GM12878 (cell line): Measurements from ENCODE around the gene SCIN. TPM values are rescaled to one million over a fixed set of nuclear protein-coding genes. Genes with fewer than 3 reads are reported as not detected.
"Not testable (repeated sequence)": the region's sequence is repeated elsewhere in the genome, so short reads cannot be mapped to it uniquely, and the experiment has no call there.

Experiments used
- ATAC-seq: fragments of 200-7000 bp; cut with Tn5 transposase; 3 replicates; pipeline ENCODE4 v1.9.1; 2020; ENCODE audit warnings: mild to moderate bottlenecking, moderate library complexity
- BruUV-seq: library from RNA; stranded (reverse); fragments of 400-500 nt; replicated peaks from 2 replicates; lab custom pipeline; 2021; lab: Mats Ljungman, UMichigan
- CTCF ChIA-PET: fragments of 300-600 bp; sonication (Branson Sonifier 250); formaldehyde crosslinking; extraction: SDS; loops from one replicate; lab custom pipeline; 2021; ENCODE audit warnings: inconsistent platforms; lab: Yijun Ruan, JAX
- POLR2A ChIA-PET: fragments of 350-600 bp; formaldehyde crosslinking; extraction: SDS; loops from one replicate; lab custom pipeline; 2021; ENCODE audit warnings: inconsistent platforms; lab: Charles Lee
- RAD21 ChIA-PET: fragments of 300-600 bp; sonication (Branson Sonifier 250); formaldehyde crosslinking; loops from one replicate; lab custom pipeline; 2023; ENCODE audit warnings: antibody characterized with exemption; ENCODE audit not compliant: unreplicated experiment; lab: Charles Lee
- SMC1A ChIA-PET: fragments of 300-600 bp; sonication (Branson Sonifier 250); formaldehyde crosslinking; loops from one replicate; lab custom pipeline; 2023; ENCODE audit not compliant: unreplicated experiment, uncharacterized antibody; lab: Charles Lee
- DNase-seq: peaks from one replicate; pipeline ENCODE4 v3.0.0-alpha.2; 2011; ENCODE audit warnings: low read depth, low spot score
- FAIRE-seq: peaks from 3 replicates; lab custom pipeline; 2011; peaks lifted over from hg19 to GRCh38; lab: Jason Lieb, UNC
- H2AFZ ChIP-seq: 2 replicates; pipeline ENCODE4 v1.6.0; 2011; ENCODE audit warnings: low read depth, low read length, control low read depth; ENCODE audit not compliant: control insufficient read depth
- H3K27ac ChIP-seq: 2 replicates; pipeline ENCODE4 v1.5.1; 2011; ENCODE audit warnings: control low read depth; ENCODE audit not compliant: control insufficient read depth, insufficient read depth
- H3K27me3 ChIP-seq, 2 experiments: replicated peaks in 1 of 2; 2 replicates each; pipeline versions ENCODE4 v1.6.0 to v1.6.1; 2011; ENCODE audit warnings: low read length in 1 of 2; ENCODE audit not compliant: control insufficient read depth in 2 of 2, insufficient read depth in 2 of 2
- H3K36me3 ChIP-seq, 2 experiments: 2 replicates each; pipeline ENCODE4 v1.5.1; 2011; ENCODE audit warnings: low read length in 1 of 2; ENCODE audit not compliant: control insufficient read depth in 2 of 2, insufficient read depth in 2 of 2
- H3K4me1 ChIP-seq: 2 replicates; pipeline ENCODE4 v1.6.1; 2011; ENCODE audit warnings: mild to moderate bottlenecking, low read length, moderate library complexity, mixed read lengths; ENCODE audit not compliant: control insufficient read depth, insufficient read depth
- H3K4me2 ChIP-seq: 2 replicates; pipeline ENCODE4 v1.6.0; 2011; ENCODE audit warnings: control low read depth; ENCODE audit not compliant: control insufficient read depth, insufficient read depth
- H3K4me3 ChIP-seq: fragments of 200-600 bp; sonication (generic); 2 replicates; pipeline ENCODE4 v1.5.1; 2016
- H3K79me2 ChIP-seq: 2 replicates; pipeline ENCODE4 v1.6.0; 2011; ENCODE audit warnings: low read length; ENCODE audit not compliant: control insufficient read depth, insufficient read depth
- H3K9ac ChIP-seq: 2 replicates; pipeline ENCODE4 v1.8.0; 2011; ENCODE audit warnings: low read length, control low read depth, mixed read lengths; ENCODE audit not compliant: control insufficient read depth, insufficient read depth
- H3K9me3 ChIP-seq: replicated peaks from 3 replicates; pipeline ENCODE4 v1.5.1; 2011; ENCODE audit warnings: mild to moderate bottlenecking, low read length; ENCODE audit not compliant: control insufficient read depth, insufficient read depth
- H4K20me1 ChIP-seq: 2 replicates; pipeline ENCODE4 v1.6.0; 2011; ENCODE audit not compliant: control insufficient read depth, insufficient read depth
- BCLAF1 ChIP-seq: fragments of 450-650 bp; IDR thresholded peaks from 2 replicates; pipeline ENCODE4 v1.6.1; 2017; ENCODE audit warnings: antibody characterized with exemption, mild to moderate bottlenecking, moderate library complexity
- CEBPB ChIP-seq, 2 experiments: fragments of 150-350 bp in 1 of 2; IDR thresholded peaks; 2 replicates each; pipeline ENCODE4 v1.6.1; 2012 to 2014; ENCODE audit warnings: low read depth in 2 of 2, low read length in 2 of 2, borderline replicate concordance in 1 of 2, inconsistent platforms in 1 of 2
- HDAC2 ChIP-seq: fragments of 200-600 bp; sonication (generic); IDR thresholded peaks from 2 replicates; pipeline ENCODE4 v1.6.1; 2017
- KAT2A ChIP-seq: conservative IDR thresholded peaks from 2 replicates; pipeline ENCODE4 v1.6.1; 2011; ENCODE audit warnings: low read depth, low read length; ENCODE audit not compliant: control insufficient read depth
- MTA2 ChIP-seq: fragments of 450-650 bp; IDR thresholded peaks from 2 replicates; pipeline ENCODE4 v1.6.1; 2016; ENCODE audit warnings: low read depth, mild to moderate bottlenecking, moderate library complexity
- RAD51 ChIP-seq: fragments of 450-650 bp; IDR thresholded peaks from 2 replicates; pipeline ENCODE4 v1.6.1; 2016; ENCODE audit warnings: moderate library complexity, mild to moderate bottlenecking, inconsistent platforms
- YBX1 ChIP-seq: fragments of 450-650 bp; IDR thresholded peaks from 2 replicates; pipeline ENCODE4 v1.6.1; 2016; ENCODE audit warnings: antibody characterized with exemption
- ZBTB4 ChIP-seq: fragments of 450-650 bp; formaldehyde crosslinking; IDR thresholded peaks from 2 replicates; pipeline ENCODE4 v1.4.0; 2022; ENCODE audit warnings: mild to moderate bottlenecking, moderate library complexity
- WGBS: methylation state at CpG from one replicate; pipeline ENCODE4 v1.1.6; 2016; ENCODE audit warnings: low lambda C conversion rate; ENCODE audit not compliant: insufficient replicate concordance, insufficient coverage; ENCODE audit errors: missing lambda C conversion rate; 5-methylcytosine and 5-hydroxymethylcytosine counted together
- in situ Hi-C: fragments of 300-500 bp; cut with MboI; formaldehyde crosslinking; loops from 9 replicates; pipeline ENCODE4 v1.14.3; 2018; ENCODE audit warnings: mixed read lengths
- intact Hi-C: fragments of 100-400 bp; cut with micrococcal nuclease; formaldehyde crosslinking; loops from one replicate; pipeline ENCODE4 v1.14.2; 2022; ENCODE audit not compliant: unreplicated experiment
- polyA plus RNA-seq, 11 experiments: library from polyadenylated mRNA; depleted of rRNA in 4 of 11; unstranded in 6 of 11; stranded (reverse) in 5 of 11; fragments of >200 nt; fragmentation: Nextera tagmentation in 4 of 11; fragmentation: Illumina TruSeq in 1 of 11; extraction: Ambion mirVana in 4 of 11; extraction: Trizol in 1 of 11; gene quantifications; 1 replicate in 1 of 11; 2 replicates in 10 of 11; pipeline versions ENCODE4 v1.2.1 to v1.2.3, GENCODE V29; 2011 to 2016; ENCODE audit warnings: inconsistent platforms in 2 of 11, missing spikeins in 2 of 11, low read depth in 1 of 11
- total RNA-seq, 4 experiments: library from RNA; depleted of rRNA in 3 of 4; stranded (reverse); fragments of >200 nt in 3 of 4; fragmentation: Illumina TruSeq in 1 of 4; extraction: Trizol in 1 of 4; gene quantifications; 2 replicates each; pipeline versions ENCODE4 v1.2.1 to v1.2.3, GENCODE V29; 2013 to 2021

SCIN gene
- total and polyA plus RNA-seq, 10 of the 15 experiments (the other 5 are each of a cell fraction or from before 2014, with no cell fraction given) = 0.23 to 2.1 (median 1.0) TPM

DNA sequence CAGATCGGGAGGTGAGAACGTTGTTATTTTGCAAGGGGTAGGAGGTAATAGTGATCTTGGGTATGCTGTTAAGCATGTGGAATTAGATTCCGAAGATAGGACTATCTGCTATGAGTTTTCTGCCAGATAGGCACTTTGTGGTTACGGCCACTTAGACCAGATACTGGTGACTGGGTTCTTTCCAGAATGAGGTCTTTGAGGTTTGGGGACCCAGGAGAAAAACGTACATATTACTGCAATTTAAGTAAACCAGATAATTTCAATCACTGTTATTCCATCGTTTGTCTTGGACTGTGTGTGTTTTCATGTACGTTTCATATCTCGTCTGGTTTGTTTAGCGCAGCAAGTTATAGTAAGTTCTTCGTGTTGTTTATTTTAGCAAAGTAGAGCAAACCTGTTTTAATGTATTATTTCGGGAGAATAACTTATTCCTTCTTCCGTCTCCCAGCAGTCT, 117.2 kb downstream of the SCIN start:
- ATAC-seq = no peak
- no peaks in the 10 kb centered on the region; the same call in 2 of the 3 replicates for H3K9me3 ChIP-seq
- DNase-seq = peak; percentile 8
- H3K9ac ChIP-seq = no peak overlapping the region
- CTCF ChIA-PET = interaction anchor here (1.2 kb wide), 1 partner anchor 13 kb away, joined by 5 read pairs; no protein-coding TSS in a partner anchor
- RAD21 ChIA-PET = interaction anchor here (1.1 kb wide), 1 partner anchor 8 kb away, joined by 3 read pairs; no protein-coding TSS in a partner anchor
- H3K36me3 ChIP-seq = no peaks in the 10 kb centered on the region
- H3K4me2 ChIP-seq = peak overlapping the region; percentile 94
- no peaks in the 10 kb centered on the region for H3K79me2 ChIP-seq
- POLR2A ChIA-PET = no interaction called here
- peak overlapping the region; percentile 79; the same call in 1 of the 2 replicates for H3K4me3 ChIP-seq
- no peak for TF ChIP-seq YBX1
- TF ChIP-seq RAD51 = no peak
- TF ChIP-seq MTA2 = no peak
- no peak for TF ChIP-seq KAT2A
- TF ChIP-seq ZBTB4 (CRISPR knock-in tag) = no peak
- TF ChIP-seq HDAC2 = no peak
- no peak for TF ChIP-seq CEBPB (IDR thresholded peaks at IDR 0.05; ENCODE audit: borderline replicate concordance in 1 of 2, low read depth in 2 of 2, low read length in 2 of 2)
- no peak for TF ChIP-seq BCLAF1
- TF ChIP-seq, all 136 proteins: peak for 0
- H2AFZ ChIP-seq = peak overlapping the region; percentile 94
- H3K4me1 ChIP-seq = peaks cover 4% of the 10 kb centered on the region; the same call in 1 of the 2 replicates
- WGBS = 31% methylated on average over 12 of the region's 12 CpGs
- no peaks in the 10 kb centered on the region for H3K27me3 ChIP-seq
- in situ Hi-C loops = no loop called here
- peak; percentile 31 for FAIRE-seq
- no peak overlapping the region for H3K27ac ChIP-seq
- no peaks in the 10 kb centered on the region for H4K20me1 ChIP-seq
- SMC1A ChIA-PET = no interaction called here
- intact Hi-C loops = loop anchor here (5.0 kb wide), 1 partner anchor 50 kb away; no protein-coding TSS in a partner anchor
- BruUV-seq = no TSS peak

DNA sequence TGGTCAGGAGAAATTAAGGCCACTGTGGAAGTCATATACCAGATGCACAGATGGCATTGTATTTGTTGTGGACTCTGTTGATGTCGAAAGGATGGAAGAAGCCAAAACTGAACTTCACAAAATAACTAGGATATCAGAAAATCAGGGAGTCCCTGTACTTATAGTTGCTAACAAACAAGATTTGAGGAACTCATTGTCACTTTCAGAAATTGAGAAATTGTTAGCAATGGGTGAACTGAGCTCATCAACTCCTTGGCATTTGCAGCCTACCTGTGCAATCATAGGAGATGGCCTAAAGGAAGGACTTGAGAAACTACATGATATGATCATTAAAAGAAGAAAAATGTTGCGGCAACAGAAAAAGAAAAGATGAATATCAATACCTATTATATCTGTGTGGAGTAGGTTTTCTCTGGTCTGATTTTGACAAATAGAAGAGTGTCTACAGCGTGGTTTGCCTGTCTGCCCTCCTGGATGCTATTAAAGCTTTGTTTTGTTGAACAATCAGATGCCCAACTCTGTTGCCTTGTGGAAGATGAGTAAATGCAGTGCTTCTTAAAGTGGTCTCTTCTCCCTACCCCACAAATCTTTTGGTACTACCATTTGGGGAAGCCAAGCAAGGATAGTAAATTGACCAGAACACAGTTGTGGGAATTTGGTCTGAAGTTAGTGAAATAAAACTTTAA, 118.1 kb downstream of the SCIN start:
- H3K4me3 ChIP-seq, H3K36me3 ChIP-seq, H4K20me1 ChIP-seq, SMC1A ChIA-PET, H3K79me2 ChIP-seq, H3K27me3 ChIP-seq, POLR2A ChIA-PET, in situ Hi-C loops, ATAC-seq, CTCF ChIA-PET, H3K9me3 ChIP-seq, H3K27ac ChIP-seq, H2AFZ ChIP-seq, H3K9ac ChIP-seq, BruUV-seq, H3K4me2 ChIP-seq, H3K4me1 ChIP-seq, DNase-seq: not testable (repeated sequence)
- FAIRE-seq = peak; percentile 35
- 89% methylated on average over 2 of the region's 3 CpGs for WGBS
- RAD21 ChIA-PET = interaction anchor here (1.1 kb wide), 1 partner anchor 8 kb away, joined by 3 read pairs; no protein-coding TSS in a partner anchor
- intact Hi-C loops = loop anchor here (5.0 kb wide), 1 partner anchor 51 kb away; no protein-coding TSS in a partner anchor
